NCI-H345 treated with DMSO at 0.1 percent for 48 hours (cell line): ENCODE data around the gene MAP2.
"Not testable (repeated sequence)": the region's sequence is repeated elsewhere in the genome, so short reads cannot be mapped to it uniquely, and the experiment has no call there.

Source experiments
- DNase-seq: peaks from one replicate; lab custom pipeline; 2025; ENCODE audit not compliant: unreplicated experiment; lab: John Stamatoyannopoulos, UW

Gene MAP2

GRCh38 chr2:209473930-209474419, 50.1 kb downstream of the MAP2 start:
- no peak for DNase-seq

GRCh38 chr2:209474960-209475359, 51.1 kb downstream of the MAP2 start:
- DNase-seq, result no peak

GRCh38 chr2:209476367-209477208, 52.7 kb downstream of the MAP2 start:
- DNase-seq, result peak; percentile 71

GRCh38 chr2:209492296-209492695, 68.4 kb downstream of the MAP2 start:
- DNase-seq, result not testable (repeated sequence)

GRCh38 chr2:209495068-209495620, 71.3 kb downstream of the MAP2 start:
- not testable (repeated sequence) for DNase-seq

GRCh38 chr2:209495855-209496585, 72.2 kb downstream of the MAP2 start:
- peak; percentile 69 for DNase-seq

- DNase-seq, result no peak
Measured at GRCh38 chr2:209496586-209496982, 72.7 kb downstream of the MAP2 start.

GRCh38 chr2:209498614-209499013, 74.8 kb downstream of the MAP2 start:
- DNase-seq, result no peak

- no peak for DNase-seq
Measured at GRCh38 chr2:209499069-209499468, 75.2 kb downstream of the MAP2 start.

- DNase-seq, result peak; percentile 10
Measured at GRCh38 chr2:209501579-209501978, 77.7 kb downstream of the MAP2 start.

GRCh38 chr2:209505410-209505809, 81.6 kb downstream of the MAP2 start:
- DNase-seq, result no peak

- DNase-seq, result no peak
Measured at GRCh38 chr2:209508255-209508654, 84.4 kb downstream of the MAP2 start.

GRCh38 chr2:209511637-209512036, 87.8 kb downstream of the MAP2 start:
- DNase-seq, result no peak

- DNase-seq, result no peak
Measured at GRCh38 chr2:209512971-209513370, 89.1 kb downstream of the MAP2 start.

- DNase-seq, result no peak
Measured at GRCh38 chr2:209517436-209517835, 93.6 kb downstream of the MAP2 start.

GRCh38 chr2:209519271-209519670, 95.4 kb downstream of the MAP2 start:
- DNase-seq, result no peak

- peak; percentile 9 for DNase-seq
Measured at GRCh38 chr2:209519906-209520305, 96.1 kb downstream of the MAP2 start.

- peak; percentile 58 for DNase-seq
Measured at GRCh38 chr2:209523041-209523740, 99.3 kb downstream of the MAP2 start.

GRCh38 chr2:209523867-209524266, 100.0 kb downstream of the MAP2 start:
- DNase-seq, result no peak

- no peak for DNase-seq
Measured at GRCh38 chr2:209525331-209525730, 101.5 kb downstream of the MAP2 start.

GRCh38 chr2:209525834-209526281, 102.0 kb downstream of the MAP2 start:
- no peak for DNase-seq
